NCI-H446 (cell line): ENCODE measurements around the gene RAPGEF1.
A peak's percentile ranks its signal among the peaks of the same experiment; 100 is the strongest.

Experiments used
- DNase-seq, 2 experiments: peaks; one replicate each; lab custom pipeline; 2025; lab: John Stamatoyannopoulos, UW

RAPGEF1 gene

DNA sequence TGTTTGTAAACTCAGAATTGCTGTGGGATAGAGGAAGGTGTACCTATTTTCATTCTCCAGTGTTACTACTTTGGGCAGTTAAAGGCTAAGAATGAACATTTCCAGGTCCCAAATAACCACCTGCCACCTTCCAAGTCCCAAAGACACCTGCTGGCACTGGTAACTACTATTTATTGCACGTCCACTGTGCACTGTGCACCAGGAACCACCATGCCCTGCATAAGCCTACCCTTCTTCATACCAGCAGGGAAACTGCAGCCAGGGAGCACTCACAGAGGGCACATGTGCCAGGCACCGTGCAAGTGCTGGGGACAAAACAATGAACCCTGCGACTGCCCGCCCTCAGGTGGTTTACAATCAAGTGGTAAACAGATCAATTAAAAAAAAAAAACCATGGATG, 34.9 kb downstream of the RAPGEF1 start:
- DNase-seq: no peak

GRCh38 chr9:131704141-131704983, 35.5 kb downstream of the RAPGEF1 start:
- DNase-seq: no peak

DNA sequence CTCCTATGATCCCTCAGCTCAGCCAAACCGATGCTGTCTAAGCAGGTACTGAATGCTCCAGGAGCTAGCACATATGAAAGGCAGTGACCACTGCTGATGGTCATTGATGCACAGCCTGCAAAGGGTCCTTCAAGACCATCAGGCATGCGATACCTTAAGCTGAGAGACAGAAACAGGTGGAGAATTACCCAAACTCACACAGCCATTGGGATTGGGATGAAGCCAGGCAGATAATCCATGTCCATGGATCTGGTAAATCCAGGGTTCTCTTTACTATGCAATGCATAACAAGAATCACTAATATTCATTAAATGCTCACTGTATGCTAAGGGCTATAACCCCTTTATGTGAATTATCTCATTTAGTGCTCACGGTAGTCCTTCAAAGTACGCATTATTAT, 36.2 kb downstream of the RAPGEF1 start:
- no peak for DNase-seq

DNA sequence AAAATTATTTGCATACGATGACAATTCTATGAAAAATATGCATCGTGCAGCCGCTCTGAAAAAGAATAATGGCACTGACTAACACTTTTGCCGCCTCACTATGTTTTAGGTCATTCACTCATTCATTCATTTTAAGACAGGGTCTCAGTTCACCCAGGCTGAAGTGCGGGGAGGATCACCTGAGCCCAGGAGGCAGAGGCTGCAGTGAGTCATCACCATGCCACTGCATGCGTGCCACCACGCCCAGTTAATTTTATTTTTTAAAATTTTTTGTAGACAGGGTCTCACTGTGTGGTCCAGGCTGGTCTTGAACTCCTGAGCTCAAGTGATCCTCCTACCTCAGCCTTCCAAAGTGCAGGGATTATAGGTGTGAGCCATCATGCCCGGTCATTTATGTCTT, 37.0 kb downstream of the RAPGEF1 start:
- DNase-seq: no peak

DNA sequence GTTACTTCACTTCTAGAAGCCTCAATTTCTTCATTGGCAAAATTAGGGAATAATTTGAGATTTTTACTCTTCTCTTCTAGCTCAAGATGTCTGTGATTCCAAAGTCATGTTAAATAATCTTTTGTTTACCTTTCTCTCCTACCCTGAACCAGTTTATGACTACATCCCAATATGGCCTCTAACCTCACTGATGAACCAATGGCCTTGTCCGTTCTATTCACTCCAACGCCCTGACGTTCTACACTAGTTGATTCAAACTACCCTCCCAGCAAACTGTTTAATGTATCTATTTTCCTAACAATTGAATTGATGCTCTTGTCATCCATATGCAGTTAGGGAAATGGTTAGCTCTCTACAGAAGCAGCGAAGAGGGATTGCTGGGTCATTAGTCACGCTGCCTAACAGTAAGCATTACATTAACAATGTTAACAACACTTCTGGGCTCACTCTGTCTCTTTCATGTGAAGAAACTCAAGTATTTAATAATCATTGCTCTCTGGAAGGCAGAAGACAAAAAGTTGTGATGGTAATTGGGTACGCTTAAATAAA, 38.0 kb downstream of the RAPGEF1 start:
- no peak for DNase-seq

DNA sequence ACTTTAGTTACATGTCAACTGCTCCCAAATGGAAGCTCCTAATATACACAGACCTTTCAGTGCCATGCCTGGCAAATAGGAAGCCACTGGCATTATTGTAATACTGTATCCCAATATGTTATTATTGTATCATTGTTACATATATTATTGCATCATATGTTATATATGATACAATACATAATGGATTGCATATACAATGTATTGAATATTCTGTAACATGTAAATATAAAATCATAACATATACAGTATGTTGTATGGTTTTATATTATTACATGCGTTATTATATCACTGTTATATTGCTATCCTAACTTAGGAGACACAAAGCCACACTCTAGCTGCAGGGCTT, 38.5 kb downstream of the RAPGEF1 start:
- DNase-seq: no peak

- no peak for DNase-seq
These were observed 39.0 kb downstream of the RAPGEF1 start for GRCh38 chr9:131700765-131701435.

GRCh38 chr9:131700076-131700475, 39.8 kb downstream of the RAPGEF1 start:
- DNase-seq: no peak

GRCh38 chr9:131698618-131698985, 41.3 kb downstream of the RAPGEF1 start:
- DNase-seq: no peak

- DNase-seq: no peak
These were observed 41.8 kb downstream of the RAPGEF1 start for GRCh38 chr9:131697908-131698617.

DNA sequence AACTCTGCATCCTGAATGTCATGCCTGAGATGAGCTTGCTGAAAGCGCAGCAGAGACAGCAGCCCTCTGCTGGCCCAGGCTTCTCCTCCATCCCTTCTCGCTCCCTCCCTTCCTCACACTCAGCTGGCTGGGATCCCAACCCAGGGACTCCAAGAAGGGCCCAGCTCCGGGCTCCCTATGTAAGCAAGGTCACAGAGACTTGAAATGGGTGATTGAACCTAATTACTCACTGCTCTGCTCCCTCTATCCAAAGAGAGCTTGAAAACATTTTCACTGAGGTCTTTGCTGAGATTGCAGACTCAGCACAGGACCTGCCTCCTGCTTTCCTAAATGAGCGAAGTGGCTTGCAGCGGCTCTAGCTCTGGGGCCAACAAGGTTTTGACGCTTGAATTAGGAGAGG, 42.8 kb downstream of the RAPGEF1 start:
- DNase-seq: peak in 1 of 2 experiments; percentile 30

DNA sequence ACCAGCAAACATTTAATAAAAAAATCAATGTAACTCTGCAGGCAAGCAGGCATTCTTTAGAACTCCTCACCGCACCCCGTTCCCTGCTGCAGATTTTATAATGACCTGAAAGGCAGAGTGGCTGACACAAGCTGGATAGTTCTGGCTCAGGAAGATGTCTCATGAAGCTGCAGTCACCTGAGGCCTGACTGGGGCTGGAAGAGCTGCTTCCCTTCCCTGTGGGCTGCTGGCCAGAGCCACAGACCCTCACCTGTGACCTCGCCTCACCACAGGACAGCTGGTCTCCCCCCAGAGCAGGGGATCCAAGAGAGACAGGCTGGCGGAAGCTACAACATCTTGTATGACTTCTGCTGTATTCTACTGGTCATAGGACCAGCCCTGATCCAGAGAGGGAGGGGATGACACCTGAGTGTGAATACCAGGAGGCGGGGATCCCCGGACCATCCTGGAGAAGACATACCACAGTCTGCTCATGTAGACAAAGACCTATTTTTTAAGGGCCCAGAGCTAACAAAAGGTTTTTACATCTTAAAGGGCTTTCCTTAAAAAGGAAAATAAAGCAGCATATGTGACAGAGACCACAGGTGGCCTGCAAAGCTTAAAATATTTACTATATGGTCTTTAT, 43.9 kb downstream of the RAPGEF1 start:
- no peak for DNase-seq

DNA sequence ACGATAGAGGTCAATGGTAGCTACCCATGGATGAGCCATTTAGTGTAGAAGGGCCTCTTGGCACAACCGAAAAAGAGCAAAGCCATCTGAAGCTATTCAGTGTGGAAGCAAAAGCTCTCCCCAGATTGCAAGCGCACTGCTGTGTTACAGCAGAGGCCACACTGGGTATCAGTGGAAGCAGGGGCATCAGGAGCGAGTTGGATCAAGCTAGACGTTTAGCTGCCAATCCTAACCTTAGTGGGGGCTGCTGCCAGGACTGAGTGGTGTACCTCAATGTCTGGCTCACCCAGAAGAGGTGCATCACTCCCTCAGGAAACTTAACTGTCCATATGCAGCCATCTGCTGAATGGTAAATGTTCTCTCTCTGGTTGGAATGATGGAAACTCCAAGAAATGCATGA, 44.5 kb downstream of the RAPGEF1 start:
- no peak for DNase-seq

DNA sequence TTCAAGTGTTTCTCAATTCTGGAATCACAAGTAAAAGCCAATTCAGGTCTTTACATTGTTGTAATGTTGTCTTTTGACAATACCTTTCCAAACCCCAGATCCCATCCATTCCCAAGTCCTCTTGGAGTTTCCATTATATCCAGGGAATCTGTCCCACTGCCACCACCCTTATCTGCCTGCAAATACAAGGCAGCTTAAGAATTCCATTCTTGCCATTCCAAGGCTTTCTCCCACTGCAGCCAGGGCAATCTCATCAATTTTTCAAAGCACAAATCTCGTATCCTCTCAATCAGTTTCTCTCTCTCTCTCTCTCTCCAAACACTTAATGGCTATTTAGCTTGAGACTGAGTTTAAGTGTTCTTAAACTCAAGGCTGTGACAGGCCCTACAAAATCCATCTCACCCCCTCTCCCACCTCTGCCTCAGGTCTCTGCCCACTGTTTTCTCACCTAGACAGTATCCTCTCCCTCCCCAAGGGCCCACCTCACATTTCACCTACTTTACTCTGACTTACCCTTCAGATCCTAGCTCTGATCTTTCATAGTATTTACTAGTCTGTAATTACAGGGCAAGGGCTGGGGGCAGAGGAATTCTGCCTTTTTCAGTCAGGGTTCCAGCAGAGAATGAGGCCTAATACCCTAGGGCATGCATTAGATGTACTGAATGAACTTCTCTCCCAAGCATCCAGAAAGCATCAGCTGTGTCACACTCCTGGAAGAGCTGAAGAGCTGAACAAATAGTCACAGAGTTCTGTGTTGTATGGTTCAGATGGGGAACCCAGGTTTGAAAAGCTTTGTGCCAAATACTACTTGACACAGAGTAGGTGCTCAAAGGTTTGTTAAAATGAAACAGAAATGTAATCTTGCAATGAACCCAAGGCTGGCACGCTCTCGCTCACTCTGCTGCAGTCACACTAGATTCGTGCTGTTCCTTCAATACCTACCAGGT, 46.0 kb downstream of the RAPGEF1 start:
- no peak for DNase-seq

GRCh38 chr9:131692612-131693562, 47.0 kb downstream of the RAPGEF1 start:
- DNase-seq: no peak

GRCh38 chr9:131691969-131692611, 47.8 kb downstream of the RAPGEF1 start:
- DNase-seq: no peak

DNA sequence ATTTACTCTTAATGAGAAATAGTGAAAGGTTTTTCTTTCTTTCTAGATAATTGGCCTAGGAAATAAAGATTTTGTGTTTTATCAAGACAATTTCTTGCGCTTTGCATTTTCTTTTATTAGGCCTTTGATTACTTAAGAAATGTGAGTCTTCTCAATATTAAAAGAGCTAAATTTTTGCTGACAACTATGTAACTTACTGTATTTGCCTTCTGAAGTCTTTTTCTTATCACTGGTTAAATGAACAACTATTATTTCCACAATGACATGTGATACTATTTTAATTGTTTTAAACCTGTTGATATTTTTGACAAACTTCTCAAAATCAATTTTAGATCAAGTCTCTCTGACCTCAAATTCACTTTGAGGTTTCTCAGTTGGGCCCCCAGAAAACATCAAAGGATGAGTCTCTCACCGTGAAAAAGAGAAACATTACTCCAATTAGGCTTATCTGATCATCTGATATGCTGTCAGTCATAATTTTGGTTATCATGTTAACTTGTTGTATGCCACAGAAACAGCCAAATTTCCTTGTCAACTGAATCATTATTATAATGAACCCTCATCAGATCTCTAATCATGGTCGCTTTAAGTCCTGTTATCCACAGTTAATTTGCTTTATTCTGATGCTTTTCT, 48.8 kb downstream of the RAPGEF1 start:
- no peak for DNase-seq

DNA sequence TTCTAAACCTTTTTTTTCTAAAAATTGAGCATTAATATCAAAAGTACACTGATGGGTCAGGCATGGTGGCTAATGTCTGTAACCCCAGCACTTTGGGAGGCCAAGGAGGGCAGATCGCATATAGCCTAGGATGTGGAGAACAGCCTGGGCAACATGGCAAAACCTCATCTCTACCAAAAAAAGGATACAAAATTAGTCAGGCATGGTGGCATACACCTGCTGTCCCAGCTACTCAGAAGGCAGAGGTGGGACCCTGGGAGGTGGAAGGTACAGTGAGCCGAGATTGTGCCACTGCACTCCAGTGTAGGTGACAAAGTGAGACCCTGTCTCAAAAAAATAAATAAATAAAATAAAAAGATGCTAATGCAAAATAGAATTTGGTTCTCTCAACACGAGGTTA, 49.4 kb downstream of the RAPGEF1 start:
- DNase-seq: no peak

GRCh38 chr9:131688377-131688776, 51.5 kb downstream of the RAPGEF1 start:
- no peak for DNase-seq
